Measurements from ENCODE around the gene GPR157.

GPR157 gene

DNA sequence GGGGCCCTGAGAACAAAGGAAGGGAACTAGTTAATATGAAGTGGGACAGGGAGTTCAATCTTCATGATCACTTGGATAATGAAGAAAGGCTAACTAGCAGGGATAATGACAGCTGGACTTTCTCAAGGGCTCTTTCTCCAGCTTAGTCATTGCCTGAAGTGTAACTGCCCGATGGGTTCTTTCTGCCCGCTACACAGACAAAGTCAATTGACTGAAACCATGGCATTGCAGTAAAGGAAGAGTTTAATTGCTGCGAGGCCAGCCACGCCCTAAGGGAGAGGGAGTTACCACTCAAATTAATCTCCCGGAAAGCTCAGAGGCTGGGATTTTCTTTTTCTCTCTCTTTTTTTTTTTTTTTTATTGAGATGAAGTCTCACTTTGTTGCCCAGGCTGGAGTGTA is 42.9 kb downstream of the GPR157 start:
- no peak for DNase-seq

DNA sequence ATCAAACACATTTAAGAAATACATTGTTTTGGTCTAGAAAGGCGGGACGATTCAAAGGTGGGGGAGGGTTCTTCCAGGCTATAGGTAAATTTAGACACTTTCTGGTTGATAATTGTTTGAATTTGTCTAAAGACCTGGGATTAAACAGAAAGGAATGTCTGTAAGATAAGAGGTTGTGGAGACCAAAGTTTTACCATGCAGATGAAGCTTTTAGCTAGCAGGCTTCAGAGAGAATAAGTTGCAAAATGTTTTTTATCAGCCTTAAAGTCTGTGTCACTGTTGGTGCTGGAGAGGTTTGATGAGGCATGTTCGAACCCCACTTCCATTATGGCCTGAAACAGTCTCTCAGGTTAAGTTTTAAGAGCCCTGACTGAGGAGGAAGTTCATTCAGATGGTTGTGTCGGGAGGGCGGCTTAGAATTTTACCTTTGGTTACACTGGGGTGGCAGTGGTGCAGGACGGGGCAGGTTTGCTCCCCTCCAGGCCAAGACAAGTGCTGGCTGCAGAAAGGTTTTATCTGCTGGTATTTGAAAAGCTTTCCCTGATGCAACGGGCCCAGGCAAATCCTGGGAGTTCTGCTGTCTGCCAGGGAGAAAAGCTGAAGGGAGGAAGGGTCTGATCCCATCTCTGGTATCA is 43.5 kb downstream of the GPR157 start:
- DNase-seq = no peak

GRCh38 chr1:9084906-9085305 is 44.0 kb downstream of the GPR157 start:
- DNase-seq = no peak

- DNase-seq = no peak
Measured at GRCh38 chr1:9081473-9081872, 47.4 kb downstream of the GPR157 start.

DNA sequence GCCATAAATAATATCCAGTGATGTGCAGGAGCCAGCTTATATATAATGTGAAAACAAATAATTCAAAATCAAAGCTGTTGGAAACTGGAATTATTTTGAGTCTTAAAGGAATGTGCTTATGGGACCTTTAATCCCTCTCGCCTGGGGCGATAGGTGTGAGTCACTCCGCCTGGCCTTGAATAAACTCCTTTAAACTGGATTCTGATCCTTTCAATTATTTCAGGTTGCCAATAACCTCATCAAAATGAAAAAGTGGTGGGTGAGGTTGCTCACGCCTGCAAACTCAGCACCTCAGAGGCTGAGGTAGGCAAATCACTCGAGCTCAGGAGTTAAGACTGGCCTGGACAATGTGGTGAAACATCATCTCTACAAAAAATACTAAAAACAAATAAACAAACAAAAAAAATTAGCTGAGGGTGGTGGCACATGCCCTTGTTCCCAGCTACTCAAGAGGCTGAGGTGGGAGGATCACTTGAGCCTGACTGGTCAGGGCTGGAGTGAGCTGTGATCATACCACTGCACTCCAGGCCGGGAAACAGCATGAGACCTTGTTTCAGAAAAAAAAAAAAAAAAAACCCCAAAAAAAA is 48.1 kb downstream of the GPR157 start:
- no peak for DNase-seq

DNA sequence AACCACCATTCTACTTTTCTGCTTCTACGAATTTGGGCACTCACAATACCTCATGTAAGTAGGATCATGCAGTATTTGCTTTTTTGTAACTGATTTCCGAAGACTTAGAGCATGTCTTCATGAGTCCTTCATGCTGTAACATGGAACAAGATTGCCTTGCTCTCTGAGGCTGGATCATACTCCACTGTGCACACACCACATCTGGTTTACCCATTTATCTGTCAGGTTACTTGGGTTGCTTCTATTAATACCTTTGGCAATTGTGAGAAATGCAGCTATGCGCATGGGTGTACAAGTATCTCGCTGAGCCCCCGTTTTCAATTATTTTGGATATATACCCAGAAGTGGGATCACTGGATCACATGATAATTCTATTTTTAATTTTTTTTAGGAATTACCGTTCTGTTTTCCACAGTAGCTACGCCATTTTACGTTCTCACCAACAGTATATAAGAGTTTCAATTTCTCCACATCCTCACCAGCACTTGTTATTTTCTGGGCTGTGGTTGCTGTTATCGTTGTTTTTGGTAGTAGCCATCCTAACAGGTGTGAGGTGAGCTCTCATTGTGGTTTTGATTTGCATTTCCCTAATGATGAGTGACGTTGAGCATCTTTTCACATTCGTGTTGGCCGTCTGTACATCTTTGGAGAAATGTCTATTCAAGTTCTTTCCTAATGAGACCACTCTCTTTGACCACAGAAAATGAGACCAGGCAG is 48.8 kb downstream of the GPR157 start:
- no peak for DNase-seq

- no peak for DNase-seq
Measured at GRCh38 chr1:9078752-9079500, 50.0 kb downstream of the GPR157 start.

DNA sequence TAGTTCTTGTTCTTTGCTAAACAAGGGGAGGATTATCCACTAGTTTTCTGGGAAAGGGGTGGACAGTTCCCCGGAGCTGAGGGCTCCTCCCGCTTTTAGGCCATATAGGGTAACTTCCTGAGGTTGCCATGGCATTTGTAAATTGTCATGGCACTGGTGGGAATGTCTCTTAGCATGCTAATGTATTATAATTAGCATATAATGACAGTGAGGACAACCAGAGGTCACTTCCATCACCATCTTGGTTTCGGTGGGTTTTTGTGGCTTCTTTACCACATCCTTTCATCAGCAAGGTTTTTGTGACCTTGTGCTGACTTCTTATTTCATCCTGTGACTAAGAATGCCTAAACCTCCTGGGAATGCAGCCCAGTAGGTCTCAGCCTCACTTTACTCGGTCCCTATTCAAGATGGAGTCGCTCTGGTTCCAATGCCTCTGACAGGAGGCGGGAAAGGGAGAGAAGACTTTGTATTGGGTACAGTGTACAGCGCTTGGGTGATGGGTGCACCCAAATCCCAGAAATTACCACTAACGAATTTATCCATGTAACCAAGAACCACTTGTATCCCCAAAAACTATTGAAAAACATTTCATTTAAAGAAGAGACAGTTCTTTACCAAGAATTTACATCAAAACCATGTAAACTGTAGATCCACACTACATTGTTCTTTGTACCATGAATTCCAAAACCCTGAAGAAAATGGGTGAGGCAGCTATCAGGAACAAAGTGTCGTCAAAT is 50.7 kb downstream of the GPR157 start:
- DNase-seq = peak in 1 of 5 experiments; percentile 53

- DNase-seq = no peak
Measured at GRCh38 chr1:9075022-9075421, 53.9 kb downstream of the GPR157 start.

- DNase-seq = no peak
Measured at GRCh38 chr1:9073143-9073542, 55.8 kb downstream of the GPR157 start.

GRCh38 chr1:9071554-9072235 is 57.2 kb downstream of the GPR157 start:
- DNase-seq = no peak

- DNase-seq = no peak
Measured at GRCh38 chr1:9070486-9070885, 58.4 kb downstream of the GPR157 start.

- DNase-seq = no peak
Measured at GRCh38 chr1:9069326-9070100, 59.4 kb downstream of the GPR157 start, which contains the start of gene SLC2A5. Gene SLC2A5, minus strand, starts transcription at chr1:9069635. Its CDS starts 99 bp downstream, at chr1:9069536.

DNA sequence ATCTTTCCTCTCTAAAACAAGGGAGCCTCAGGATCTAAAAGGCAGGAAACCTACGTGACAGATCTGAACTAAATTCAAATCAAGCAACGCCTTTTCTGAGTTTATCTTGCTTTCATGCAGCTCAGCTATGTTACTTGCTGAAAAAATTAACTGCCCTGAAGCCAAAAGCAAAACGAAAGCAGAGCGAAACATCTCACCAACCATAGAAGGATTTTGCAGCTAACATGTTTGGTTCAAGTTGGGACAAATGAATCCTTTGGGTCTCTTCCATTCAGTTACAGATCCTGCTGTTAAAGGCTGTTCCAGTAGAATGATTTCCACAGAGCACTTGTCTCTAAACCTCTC is 59.9 kb downstream of the GPR157 start:
- DNase-seq = no peak

- no peak for DNase-seq
Measured at GRCh38 chr1:9066945-9067807, 61.7 kb downstream of the GPR157 start.

- DNase-seq = no peak
Measured at GRCh38 chr1:9065213-9065751, 63.6 kb downstream of the GPR157 start.

DNA sequence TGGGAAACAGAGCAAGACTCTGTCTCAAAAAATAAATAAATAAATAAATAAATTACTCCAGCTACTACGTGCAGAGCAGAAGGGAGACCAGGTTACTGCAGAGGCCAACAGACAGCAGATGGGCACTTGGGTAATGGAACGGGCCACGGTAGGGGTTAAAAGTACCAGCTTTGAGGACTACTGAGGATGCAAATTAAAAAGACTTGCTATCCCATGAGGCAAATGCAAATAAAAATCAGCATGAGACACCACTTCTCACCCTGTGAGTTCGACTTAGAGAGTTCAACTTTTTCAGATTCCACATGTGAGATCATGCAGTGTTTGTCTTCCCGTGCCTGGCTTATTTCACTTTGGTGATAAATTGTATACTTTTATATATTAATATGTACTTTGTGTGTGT is 66.1 kb downstream of the GPR157 start:
- no peak for DNase-seq

DNA sequence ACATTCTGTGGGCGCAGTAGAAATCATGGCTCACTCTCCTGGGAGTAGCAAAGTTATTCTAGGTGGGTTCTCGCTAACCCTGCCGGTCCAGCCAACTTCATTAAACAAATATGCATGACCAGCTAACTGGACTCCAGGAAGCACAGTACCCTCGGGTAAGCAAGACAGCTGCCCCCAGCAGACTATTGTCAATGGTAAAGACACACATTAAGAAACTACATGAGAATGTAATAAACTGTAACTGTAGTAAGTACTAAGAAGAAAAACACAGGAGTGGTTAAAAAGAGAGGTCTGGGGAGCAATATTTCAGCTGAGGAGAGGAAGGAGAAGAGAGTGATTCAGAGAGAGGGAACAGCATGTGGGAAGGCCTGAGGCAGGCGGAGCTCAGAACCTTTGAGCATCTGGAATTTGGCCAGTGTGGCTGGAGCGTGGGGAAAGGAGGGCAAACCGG is 66.9 kb downstream of the GPR157 start:
- DNase-seq = no peak

GRCh38 chr1:9061252-9061960 is 67.5 kb downstream of the GPR157 start:
- no peak for DNase-seq
